HepG2 (cell line): ENCODE data around the gene MCF2L. TPM values are rescaled to one million over a fixed set of nuclear protein-coding genes. Genes with fewer than 3 reads are reported as not detected.

Source experiments
- ATAC-seq: fragments of 200-7000 bp; cut with Tn5 transposase; 3 replicates; pipeline ENCODE4 v1.9.1; 2020; ENCODE audit warnings: mild to moderate bottlenecking, moderate library complexity
- BruUV-seq: library from RNA; stranded (reverse); fragments of 400-500 nt; replicated peaks from 2 replicates; lab custom pipeline; 2021; lab: Mats Ljungman, UMichigan
- CTCF ChIA-PET: fragments of 300-600 bp; formaldehyde crosslinking; extraction: SDS; loops from one replicate; lab custom pipeline; 2021; ENCODE audit warnings: low total read pairs, inconsistent platforms, low intra/inter-chr PET ratio; lab: Yijun Ruan, JAX
- POLR2A ChIA-PET: fragments of 350-600 bp; sonication (Branson Sonifier 250); formaldehyde crosslinking; loops from one replicate; lab custom pipeline; 2020; ENCODE audit warnings: antibody characterized with exemption, inconsistent platforms; lab: Yijun Ruan, JAX
- DNase-seq: peaks from one replicate; pipeline ENCODE4 v3.0.0-alpha.2; 2015; ENCODE audit warnings: low spot score
- FAIRE-seq: peaks from 3 replicates; lab custom pipeline; 2011; peaks lifted over from hg19 to GRCh38; lab: Jason Lieb, UNC
- H2AFZ ChIP-seq: one replicate; pipeline ENCODE4 v1.6.1; 2011; ENCODE audit warnings: low read length, inconsistent platforms
- H3K27ac ChIP-seq: fragments of 300-600 bp; 3 replicates; pipeline ENCODE4 v1.8.0; 2011; ENCODE audit warnings: mixed run types, mild to moderate bottlenecking, mixed read lengths, low read length, inconsistent platforms; ENCODE audit not compliant: insufficient read depth; ENCODE audit errors: extremely low read length
- H3K27me3 ChIP-seq, 2 experiments: fragments of 200-600 bp in 1 of 2; 2 replicates in 1 of 2; 3 replicates in 1 of 2; pipeline versions ENCODE4 v1.6.0 to v1.8.0; 2011; ENCODE audit warnings: low read length in 2 of 2, mild to moderate bottlenecking in 2 of 2, moderate library complexity in 2 of 2, inconsistent platforms in 1 of 2; ENCODE audit not compliant: insufficient read depth in 2 of 2, control insufficient read depth in 1 of 2
- H3K36me3 ChIP-seq, 2 experiments: fragments of 200-600 bp in 1 of 2; replicated peaks in 1 of 2; 2 replicates in 1 of 2; 3 replicates in 1 of 2; pipeline versions ENCODE4 v1.5.1 to v1.8.0; 2011; ENCODE audit warnings: low read length in 2 of 2, inconsistent platforms in 1 of 2; ENCODE audit not compliant: insufficient read depth in 2 of 2, control insufficient read depth in 1 of 2
- H3K4me1 ChIP-seq: 2 replicates; pipeline ENCODE4 v1.5.1; 2012; ENCODE audit warnings: low read length, inconsistent platforms; ENCODE audit not compliant: insufficient read depth
- H3K4me2 ChIP-seq: 2 replicates; pipeline ENCODE4 v1.6.0; 2011; ENCODE audit warnings: low read depth, low read length, inconsistent platforms
- H3K4me3 ChIP-seq, 3 experiments: fragments of 200-600 bp in 1 of 3; sonication (generic), shearing (Covaris generic) in 1 of 3; replicated peaks in 1 of 3; 2 replicates each; pipeline ENCODE4 v1.5.1; 2011 to 2016; ENCODE audit warnings: low read length in 3 of 3, inconsistent platforms in 2 of 3, low read depth in 2 of 3, mild to moderate bottlenecking in 2 of 3, control low read depth in 1 of 3, mixed read lengths in 1 of 3; ENCODE audit not compliant: insufficient read depth in 1 of 3
- H3K79me2 ChIP-seq: one replicate; pipeline ENCODE4 v1.6.1; 2011; ENCODE audit warnings: low read length, inconsistent platforms; ENCODE audit not compliant: insufficient read depth
- H3K9ac ChIP-seq: 2 replicates; pipeline ENCODE4 v1.6.0; 2011; ENCODE audit warnings: mild to moderate bottlenecking, low read depth, low read length, inconsistent platforms; ENCODE audit not compliant: insufficient read depth
- H3K9me3 ChIP-seq: 2 replicates; pipeline ENCODE4 v1.5.1; 2012; ENCODE audit warnings: mild to moderate bottlenecking, low read length
- H4K20me1 ChIP-seq: 2 replicates; pipeline ENCODE4 v1.6.0; 2011; ENCODE audit warnings: inconsistent platforms, mild to moderate bottlenecking, low read length, moderate library complexity; ENCODE audit not compliant: insufficient read depth
- EHMT2 ChIP-seq: fragments of 200-600 bp; sonication (generic); IDR thresholded peaks from 2 replicates; pipeline ENCODE4 v1.7.0; 2017; ENCODE audit warnings: antibody characterized with exemption, low read depth, low read length, borderline replicate concordance
- EP300 ChIP-seq, 3 experiments: sonication (generic) in 1 of 3; formaldehyde crosslinking in 1 of 3; IDR thresholded peaks; 2 replicates each; pipeline versions ENCODE4 v1.5.1 to v1.6.1; 2011 to 2020; ENCODE audit warnings: low read depth in 2 of 3, low read length in 2 of 3, borderline replicate concordance in 1 of 3, improper control_type of control experiment in 1 of 3, mild to moderate bottlenecking in 1 of 3, missing genetic modification reagents in 1 of 3, moderate library complexity in 1 of 3
- KAT8 ChIP-seq: IDR thresholded peaks from 2 replicates; pipeline ENCODE4 v1.6.1; 2016; ENCODE audit warnings: missing genetic modification reagents, missing compliant biosample characterization
- MED8 ChIP-seq: sonication (generic); formaldehyde crosslinking; IDR thresholded peaks from 2 replicates; pipeline ENCODE4 v1.8.1; 2023; ENCODE audit warnings: mild to moderate bottlenecking, missing genetic modification reagents; ENCODE audit not compliant: insufficient replicate concordance
- ZBTB34 ChIP-seq: sonication (generic); formaldehyde crosslinking; IDR thresholded peaks from 2 replicates; pipeline ENCODE4 v1.8.0; 2022; ENCODE audit warnings: mild to moderate bottlenecking, missing genetic modification reagents
- WGBS: methylation state at CpG from one replicate; pipeline ENCODE4 v1.1.6; 2017; ENCODE audit warnings: low lambda C conversion rate; 5-methylcytosine and 5-hydroxymethylcytosine counted together
- in situ Hi-C: cut with HindIII; loops from 2 replicates; pipeline ENCODE4 v1.10.0; 2017; ENCODE audit warnings: low pct_unique_long_range_greater_than_20kb; ENCODE audit not compliant: extremely low pct_ligation_motif_present
- intact Hi-C: fragments of 100-400 bp; cut with micrococcal nuclease; formaldehyde crosslinking; loops from one replicate; pipeline ENCODE4 v1.10.0; 2022; ENCODE audit not compliant: unreplicated experiment
- polyA plus RNA-seq, 8 experiments: library from polyadenylated mRNA; depleted of rRNA in 3 of 8; stranded (reverse) in 7 of 8; unstranded in 1 of 8; fragments of >200 nt; fragmentation: Illumina TruSeq in 4 of 8; extraction: Trizol in 4 of 8; gene quantifications; 2 replicates each; pipeline versions ENCODE4 v1.2.1 to v1.2.3, GENCODE V29; 2011 to 2016; ENCODE audit warnings: low read depth in 4 of 8, missing spikeins in 1 of 8, mixed read lengths in 1 of 8; ENCODE audit not compliant: insufficient read depth in 1 of 8
- total RNA-seq, 5 experiments: library from RNA; depleted of rRNA; stranded (reverse); fragments of >200 nt; fragmentation: Illumina TruSeq; extraction: Trizol; gene quantifications; 2 replicates each; pipeline ENCODE4 v1.2.3, GENCODE V29; 2016; ENCODE audit warnings: low read depth in 1 of 5

Gene MCF2L
- total and polyA plus RNA-seq, 2 of the 13 experiments (the other 11 are each of a cell fraction or from before 2014, with no cell fraction given) = 19.4 to 28.4 TPM

DNA sequence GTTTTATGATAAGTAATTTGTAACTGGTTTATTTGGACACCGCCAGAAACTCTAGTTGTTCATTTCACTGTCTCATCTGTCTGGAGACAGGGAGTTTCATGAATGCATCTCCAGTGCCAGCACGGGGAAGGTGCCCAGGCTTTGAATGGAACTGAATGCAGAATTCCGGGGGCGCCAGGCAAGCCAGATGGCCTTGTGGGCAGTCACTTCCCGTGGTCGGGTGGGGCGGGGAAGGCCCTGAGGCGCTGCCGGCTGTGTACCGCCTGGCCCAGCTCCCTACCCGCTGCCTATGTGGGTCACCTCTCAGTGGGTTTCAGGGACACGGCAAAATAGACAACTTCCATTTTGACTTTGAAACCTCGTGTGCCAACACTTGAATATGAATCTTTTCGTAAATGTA lies 28.8 kb upstream of the MCF2L start (continued):
- TF ChIP-seq EHMT2 = no peak

- WGBS = 84% methylated on average over 7 of the region's 7 CpGs
- H3K27ac ChIP-seq = no peak overlapping the region
- CTCF ChIA-PET = interaction anchor here (1.7 to 3.2 kb wide), 3 partner anchors 60 to 94 kb away, joined by 4 to 45 read pairs (median 33); no protein-coding TSS in a partner anchor
- H4K20me1 ChIP-seq = peaks cover 2% of the 10 kb centered on the region; the same call in 1 of the 2 replicates
- H3K4me1 ChIP-seq = peaks cover 24% of the 10 kb centered on the region
- no peaks in the 10 kb centered on the region for H3K9me3 ChIP-seq
- H2AFZ ChIP-seq = no peak overlapping the region
- DNase-seq = no peak
- H3K4me2 ChIP-seq = no peak overlapping the region
- TF ChIP-seq MED8 (CRISPR knock-in tag) = no peak
- TF ChIP-seq ZBTB34 = no peak
- TF ChIP-seq EP300 (IDR thresholded peaks at IDR 0.05; ENCODE audit: low read depth in 2 of 2, low read length in 2 of 2) = no peak
- TF ChIP-seq EP300 (CRISPR knock-in tag; IDR thresholded peaks at IDR 0.05; ENCODE audit: borderline replicate concordance) = no peak
- no peak for TF ChIP-seq KAT8 (CRISPR knock-in tag)
- no peak for ATAC-seq
- no peak overlapping the region for H3K9ac ChIP-seq
- no peaks in the 10 kb centered on the region for H3K27me3 ChIP-seq
- intact Hi-C loops = loop anchor here (5.0 kb wide), 1 partner anchor 181 kb away; the partner anchor contains the start of gene F10
- H3K79me2 ChIP-seq = no peaks in the 10 kb centered on the region
- in situ Hi-C loops = loop anchor here (5.0 kb wide), 1 partner anchor 61 kb away; no protein-coding TSS in a partner anchor
- no peaks in the 10 kb centered on the region for H3K36me3 ChIP-seq
- H3K4me3 ChIP-seq = no peak overlapping the region
- POLR2A ChIA-PET = no interaction called here
- no TSS peak for BruUV-seq
- FAIRE-seq = no peak
These were observed 27.7 kb upstream of the MCF2L start for GRCh38 chr13:112941349-112941748.
